OCI-LY1 (cell line): ENCODE measurements around the gene SLC24A5.
A peak's percentile ranks its signal among the peaks of the same experiment; 100 is the strongest.

ENCODE experiments used
- H2AFZ ChIP-seq: fragments of 200-600 bp; sonication (generic), shearing (Covaris generic); 2 replicates; pipeline ENCODE4 v1.6.0; 2014; ENCODE audit warnings: antibody characterized with exemption, mild to moderate bottlenecking, low read length
- H3F3A ChIP-seq: fragments of 200-600 bp; sonication (generic), shearing (Covaris generic); 2 replicates; pipeline ENCODE4 v1.6.0; 2014; ENCODE audit warnings: mild to moderate bottlenecking, antibody characterized with exemption, low read length, moderate library complexity; ENCODE audit not compliant: insufficient read depth
- H3K27ac ChIP-seq: fragments of 200-600 bp; sonication (generic); 2 replicates; pipeline ENCODE4 v1.5.1; 2014; ENCODE audit warnings: low read length, mixed run types, mild to moderate bottlenecking, low read depth; ENCODE audit not compliant: poor library complexity, severe bottlenecking
- H3K27me3 ChIP-seq: fragments of 200-600 bp; sonication (generic); 2 replicates; pipeline ENCODE4 v1.6.0; 2014; ENCODE audit warnings: antibody characterized with exemption, mild to moderate bottlenecking, low read length, moderate library complexity; ENCODE audit not compliant: insufficient read depth
- H3K36me3 ChIP-seq: fragments of 200-600 bp; sonication (generic); 2 replicates; pipeline ENCODE4 v1.6.1; 2014; ENCODE audit warnings: mild to moderate bottlenecking, antibody characterized with exemption, low read length, moderate library complexity, mixed read lengths; ENCODE audit not compliant: insufficient read depth
- H3K4me1 ChIP-seq: fragments of 200-600 bp; sonication (generic); 2 replicates; pipeline ENCODE4 v1.5.1; 2014; ENCODE audit warnings: mild to moderate bottlenecking, low read length, moderate library complexity; ENCODE audit not compliant: insufficient read depth, severe bottlenecking
- H3K4me2 ChIP-seq: fragments of 200-600 bp; sonication (generic), shearing (Covaris generic); 2 replicates; pipeline ENCODE4 v1.6.1; 2014; ENCODE audit warnings: low read length
- H3K4me3 ChIP-seq: fragments of 200-600 bp; sonication (generic); 2 replicates; pipeline ENCODE4 v1.5.1; 2014; ENCODE audit warnings: low read length, low read depth, mild to moderate bottlenecking, mixed read lengths; ENCODE audit not compliant: poor library complexity, severe bottlenecking
- H3K79me2 ChIP-seq: fragments of 200-600 bp; shearing (Covaris generic); 2 replicates; pipeline ENCODE4 v1.6.1; 2016; ENCODE audit warnings: mixed run types, low read length, mixed read lengths; ENCODE audit not compliant: insufficient read depth
- H3K9ac ChIP-seq: fragments of 200-600 bp; sonication (generic), shearing (Covaris generic); 2 replicates; pipeline ENCODE4 v1.6.1; 2014; ENCODE audit warnings: mild to moderate bottlenecking, low read length, mixed read lengths
- H3K9me2 ChIP-seq: fragments of 200-600 bp; sonication (generic), shearing (Covaris generic); 2 replicates; pipeline ENCODE4 v1.6.1; 2014; ENCODE audit warnings: low read depth, mild to moderate bottlenecking, low read length, mixed read lengths
- H3K9me3 ChIP-seq: fragments of 200-600 bp; shearing (Covaris generic); 2 replicates; pipeline ENCODE4 v1.6.1; 2014; ENCODE audit warnings: low read length, mixed read lengths
- H4K20me1 ChIP-seq: fragments of 200-600 bp; sonication (generic), shearing (Covaris generic); 2 replicates; pipeline ENCODE4 v1.6.0; 2016; ENCODE audit warnings: mild to moderate bottlenecking, low read length; ENCODE audit not compliant: insufficient read depth
- CTCF ChIP-seq: fragments of 200-600 bp; sonication (generic), shearing (Covaris generic); IDR thresholded peaks from 2 replicates; pipeline ENCODE4 v1.5.1; 2017; ENCODE audit warnings: mild to moderate bottlenecking, antibody characterized with exemption, low read length, moderate library complexity, mixed read lengths
- EZH2 ChIP-seq: fragments of 200-600 bp; sonication (generic), shearing (Covaris generic); IDR thresholded peaks from 2 replicates; pipeline ENCODE4 v1.8.0; 2017; ENCODE audit warnings: borderline replicate concordance, mixed run types, mild to moderate bottlenecking, antibody characterized with exemption, low read length, moderate library complexity, mixed read lengths

The SLC24A5 gene

GRCh38 chr15:48109856-48110531 is 10.8 kb upstream of the SLC24A5 start:
- Histone ChIP-seq H3K79me2 (no peaks in the 10 kb centered on the region), H3K4me3 (no peak overlapping the region), H3K27me3 (no peaks in the 10 kb centered on the region), H3K27ac (no peak overlapping the region), H2AFZ (no peak overlapping the region), H4K20me1 (no peaks in the 10 kb centered on the region), H3K9me2 (no peaks in the 10 kb centered on the region), H3K9ac (no peak overlapping the region), H3K4me2 (no peak overlapping the region), H3K36me3 (no peaks in the 10 kb centered on the region), H3K4me1 (no peaks in the 10 kb centered on the region), H3K9me3 (no peaks in the 10 kb centered on the region), H3F3A (no peaks in the 10 kb centered on the region)
- TF ChIP-seq EZH2 (no peak), CTCF (no peak)

GRCh38 chr15:48112242-48112641 is 8.5 kb upstream of the SLC24A5 start:
- no peaks in the 10 kb centered on the region for H3K9me3 ChIP-seq
- H3K27me3 ChIP-seq: no peaks in the 10 kb centered on the region
- H2AFZ ChIP-seq: no peak overlapping the region
- no peaks in the 10 kb centered on the region for H3K9me2 ChIP-seq
- H4K20me1 ChIP-seq: no peaks in the 10 kb centered on the region
- H3K27ac ChIP-seq: no peak overlapping the region
- no peaks in the 10 kb centered on the region for H3K79me2 ChIP-seq
- no peaks in the 10 kb centered on the region for H3K36me3 ChIP-seq
- H3K4me1 ChIP-seq: no peaks in the 10 kb centered on the region
- H3K4me3 ChIP-seq: no peak overlapping the region
- no peak overlapping the region for H3K4me2 ChIP-seq
- H3K9ac ChIP-seq: no peak overlapping the region
- TF ChIP-seq EZH2 (no peak), CTCF (peak; percentile 37)
- H3F3A ChIP-seq: no peaks in the 10 kb centered on the region

- Histone ChIP-seq H3K4me3 (no peak overlapping the region), H3K4me2 (no peak overlapping the region)
These were observed 1.5 kb upstream of the SLC24A5 start for GRCh38 chr15:48119277-48119676.

More at GRCh38 chr15:48119277-48119676, 1.5 kb upstream of the SLC24A5 start:
- Histone ChIP-seq H3K27me3 (no peaks in the 10 kb centered on the region), H3K36me3 (no peaks in the 10 kb centered on the region), H3K79me2 (no peaks in the 10 kb centered on the region), H3K9me3 (no peaks in the 10 kb centered on the region), H3K27ac (no peak overlapping the region), H3F3A (no peaks in the 10 kb centered on the region), H3K4me1 (no peaks in the 10 kb centered on the region), H3K9me2 (no peaks in the 10 kb centered on the region), H2AFZ (no peak overlapping the region), H3K9ac (no peak overlapping the region), H4K20me1 (no peaks in the 10 kb centered on the region)
- TF ChIP-seq CTCF (no peak), EZH2 (no peak)
